Smooth muscle cell (in vitro differentiated cells): ENCODE measurements around the gene PACC1. TPM values are rescaled to one million over a fixed set of nuclear protein-coding genes. Genes with fewer than 3 reads are reported as not detected.

Experiments used
- DNase-seq: peaks from one replicate; lab custom pipeline; 2025; ENCODE audit not compliant: unreplicated experiment; lab: John Stamatoyannopoulos, UW
- H2AFZ ChIP-seq: fragments of 200-600 bp; sonication (generic); 2 replicates; pipeline ENCODE4 v1.6.0; 2016; ENCODE audit warnings: antibody characterized with exemption, low read depth, mild to moderate bottlenecking
- H3F3A ChIP-seq: fragments of 200-600 bp; sonication (generic); 2 replicates; pipeline ENCODE4 v1.6.0; 2017; ENCODE audit warnings: antibody characterized with exemption, low read depth
- H3K27ac ChIP-seq: fragments of 200-600 bp; sonication (generic); 2 replicates; pipeline ENCODE4 v1.5.1; 2016; ENCODE audit warnings: low read depth, mild to moderate bottlenecking
- H3K27me3 ChIP-seq: fragments of 200-600 bp; sonication (generic); 2 replicates; pipeline ENCODE4 v1.6.1; 2016; ENCODE audit warnings: low read depth, mild to moderate bottlenecking
- H3K36me3 ChIP-seq: fragments of 200-600 bp; sonication (generic); 2 replicates; pipeline ENCODE4 v1.5.1; 2016; ENCODE audit warnings: low read depth
- H3K4me1 ChIP-seq: fragments of 200-600 bp; sonication (generic); 2 replicates; pipeline ENCODE4 v1.5.1; 2016; ENCODE audit warnings: low read depth
- H3K4me2 ChIP-seq: fragments of 200-600 bp; sonication (generic); 2 replicates; pipeline ENCODE4 v1.6.0; 2016; ENCODE audit warnings: mild to moderate bottlenecking
- H3K4me3 ChIP-seq: fragments of 200-600 bp; sonication (generic); 2 replicates; pipeline ENCODE4 v1.5.1; 2016; ENCODE audit warnings: mild to moderate bottlenecking
- H3K79me2 ChIP-seq: fragments of 200-600 bp; sonication (generic); 2 replicates; pipeline ENCODE4 v1.6.0; 2016; ENCODE audit warnings: low read depth, mild to moderate bottlenecking
- H3K9ac ChIP-seq: fragments of 200-600 bp; sonication (generic); 2 replicates; pipeline ENCODE4 v1.6.0; 2016; ENCODE audit warnings: low read depth
- H3K9me3 ChIP-seq: fragments of 200-600 bp; sonication (generic); replicated peaks from 2 replicates; pipeline ENCODE4 v1.5.1; 2016; ENCODE audit warnings: low read depth
- H4K20me1 ChIP-seq: fragments of 200-600 bp; sonication (generic); 2 replicates; pipeline ENCODE4 v1.6.0; 2016; ENCODE audit warnings: low read depth
- CTCF ChIP-seq: fragments of 200-600 bp; sonication (generic); IDR thresholded peaks from 2 replicates; pipeline ENCODE4 v1.5.1; 2017; ENCODE audit warnings: borderline replicate concordance, mild to moderate bottlenecking, antibody characterized with exemption; ENCODE audit not compliant: insufficient read depth, poor library complexity, severe bottlenecking
- WGBS: methylation state at CpG from one replicate; pipeline ENCODE4 v1.1.7; 2016; ENCODE audit warnings: low lambda C conversion rate; 5-methylcytosine and 5-hydroxymethylcytosine counted together
- polyA plus RNA-seq: library from polyadenylated mRNA; unstranded; fragments of >200 nt; fragmentation: Nextera tagmentation; extraction: Ambion mirVana; gene quantifications from 2 replicates; pipeline ENCODE4 v1.2.1, GENCODE V29; 2016
- total RNA-seq: library from RNA; depleted of rRNA; stranded (reverse); fragments of >200 nt; gene quantifications from 2 replicates; pipeline ENCODE4 v1.2.3, GENCODE V29; 2014

The PACC1 gene
- total and polyA plus RNA-seq, 2 experiments from 2014 or later = 8.5 to 8.8 TPM

DNA sequence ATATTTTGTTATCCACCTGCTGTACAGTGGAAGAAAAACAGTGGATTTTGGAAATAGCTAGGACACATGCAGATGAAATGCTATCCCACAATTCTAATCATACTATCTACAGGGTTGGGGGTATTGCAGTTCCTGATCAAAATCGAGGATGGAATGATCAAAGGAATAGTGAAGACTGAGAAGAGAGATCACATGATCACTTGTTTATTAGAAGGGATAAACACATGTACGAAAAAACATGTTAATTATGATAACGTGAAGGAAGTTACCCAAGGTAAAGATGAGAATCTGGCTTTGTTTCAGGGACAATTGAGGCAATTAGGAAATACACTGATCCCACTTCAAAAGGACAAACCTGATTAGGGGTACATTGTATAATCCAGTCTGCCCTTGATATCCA is 9.2 kb upstream of the PACC1 start:
- Histone ChIP-seq H4K20me1 (no peaks in the 10 kb centered on the region), H3K79me2 (no peaks in the 10 kb centered on the region), H3K36me3 (no peaks in the 10 kb centered on the region), H3K27me3 (peaks cover 9% of the 10 kb centered on the region), H3K9ac (no peak overlapping the region), H3F3A (no peaks in the 10 kb centered on the region), H3K4me2 (no peak overlapping the region), H3K4me3 (no peak overlapping the region), H3K9me3 (no peaks in the 10 kb centered on the region), H3K4me1 (no peaks in the 10 kb centered on the region), H2AFZ (no peak overlapping the region), H3K27ac (no peak overlapping the region)
- TF ChIP-seq CTCF = no peak
- DNase-seq = no peak
- WGBS = 77% methylated on average over 3 of the region's 3 CpGs

DNA sequence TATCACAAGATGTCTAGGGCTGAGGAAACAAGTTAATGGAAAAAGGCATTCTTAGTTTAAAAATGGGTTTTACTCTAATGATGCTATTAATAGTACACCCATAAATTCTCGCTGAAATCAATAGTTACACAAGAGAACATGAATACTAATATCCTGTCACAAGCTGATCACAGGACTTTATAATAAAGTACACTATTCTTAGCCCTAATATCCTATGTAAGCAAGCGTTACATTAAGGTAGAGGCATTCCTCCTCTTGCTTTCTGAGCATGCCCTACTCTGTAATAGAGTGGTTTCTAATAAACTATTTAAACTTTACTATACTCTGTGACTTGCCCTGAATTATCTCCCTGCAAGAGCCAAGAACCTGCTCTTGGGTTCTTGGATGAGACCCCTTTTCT is 6.5 kb upstream of the PACC1 start:
- no peak for DNase-seq
- H3F3A ChIP-seq = no peaks in the 10 kb centered on the region
- H4K20me1 ChIP-seq = no peaks in the 10 kb centered on the region
- H3K27me3 ChIP-seq = peaks cover 9% of the 10 kb centered on the region
- no peaks in the 10 kb centered on the region for H3K9me3 ChIP-seq
- no peak overlapping the region for H3K4me2 ChIP-seq
- H3K36me3 ChIP-seq = no peaks in the 10 kb centered on the region
- no peaks in the 10 kb centered on the region for H3K4me1 ChIP-seq
- no peak overlapping the region for H3K27ac ChIP-seq
- H3K79me2 ChIP-seq = no peaks in the 10 kb centered on the region
- no peak overlapping the region for H3K4me3 ChIP-seq
- H3K9ac ChIP-seq = no peak overlapping the region
- no peak for TF ChIP-seq CTCF
- no peak overlapping the region for H2AFZ ChIP-seq
- 91% methylated on average over 2 of the region's 2 CpGs for WGBS

GRCh38 chr1:212415107-212415841 is 588 bp upstream of the PACC1 start:
- peak overlapping the region; percentile 98 for H2AFZ ChIP-seq
- no peaks in the 10 kb centered on the region for H3F3A ChIP-seq
- H4K20me1 ChIP-seq = no peaks in the 10 kb centered on the region
- DNase-seq = no peak
- H3K4me2 ChIP-seq = peak overlapping the region; percentile 90
- 80% methylated on average over 13 of the region's 13 CpGs for WGBS
- H3K79me2 ChIP-seq = no peaks in the 10 kb centered on the region
- H3K4me1 ChIP-seq = no peaks in the 10 kb centered on the region
- no peaks in the 10 kb centered on the region for H3K36me3 ChIP-seq
- H3K27ac ChIP-seq = no peak overlapping the region
- no peaks in the 10 kb centered on the region for H3K27me3 ChIP-seq
- no peak overlapping the region for H3K9ac ChIP-seq
- TF ChIP-seq CTCF = no peak
- peak overlapping the region; percentile 90 for H3K4me3 ChIP-seq
- H3K9me3 ChIP-seq = no peaks in the 10 kb centered on the region

DNA sequence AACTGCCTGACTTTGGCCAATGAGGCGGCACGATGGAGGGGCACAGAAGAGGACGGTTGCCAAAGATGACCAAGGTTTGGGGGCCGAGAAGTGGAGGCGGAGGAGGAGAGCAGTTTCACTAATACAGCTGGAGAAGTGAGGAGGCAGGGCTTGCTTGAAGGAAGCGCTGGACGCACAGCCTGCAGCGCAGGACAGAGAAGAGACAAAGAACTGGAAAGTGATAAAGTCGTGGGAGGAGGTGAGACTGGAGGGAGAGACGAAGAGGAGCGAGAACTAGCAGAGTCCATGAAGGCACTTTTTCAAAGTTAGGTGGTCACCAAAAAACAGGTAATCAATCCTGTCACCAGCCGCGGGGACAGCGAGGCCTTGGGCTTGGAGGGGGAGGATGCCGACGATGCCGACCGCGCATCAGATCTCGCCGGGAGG is 771 bp downstream of the PACC1 start:
- H3F3A ChIP-seq = no peaks in the 10 kb centered on the region
- H3K4me2 ChIP-seq = peak overlapping the region; percentile 90
- H3K36me3 ChIP-seq = no peaks in the 10 kb centered on the region
- no peaks in the 10 kb centered on the region for H3K4me1 ChIP-seq
- 10% methylated on average over 21 of the region's 21 CpGs for WGBS
- DNase-seq = no peak
- H3K27me3 ChIP-seq = no peaks in the 10 kb centered on the region
- H4K20me1 ChIP-seq = no peaks in the 10 kb centered on the region
- no peaks in the 10 kb centered on the region for H3K79me2 ChIP-seq
- peak overlapping the region; percentile 90 for H3K4me3 ChIP-seq
- no peaks in the 10 kb centered on the region for H3K9me3 ChIP-seq
- H3K27ac ChIP-seq = no peak overlapping the region
- no peak overlapping the region for H3K9ac ChIP-seq
- TF ChIP-seq CTCF = no peak
- H2AFZ ChIP-seq = peak overlapping the region; percentile 98
